ENCODE results near the gene BTAF1.

Gene BTAF1

DNA sequence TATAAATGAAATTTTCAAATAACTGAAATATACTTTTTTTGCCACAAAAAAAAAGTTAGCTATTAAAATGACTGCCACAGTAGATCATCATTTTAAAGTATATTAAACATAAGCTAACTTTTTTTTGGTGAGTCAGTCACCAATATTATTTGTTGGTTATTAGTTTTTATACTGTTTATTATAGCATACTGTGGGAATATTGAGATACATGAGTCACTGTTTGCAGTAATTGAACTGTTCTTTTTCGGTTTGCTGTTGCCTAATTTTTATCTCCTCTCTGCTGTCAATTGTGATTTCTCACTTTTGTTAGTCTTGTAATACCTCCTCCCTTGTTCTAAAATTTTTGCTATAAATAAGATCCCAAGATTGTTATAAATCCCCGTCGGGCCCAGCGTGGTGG lies 45.7 kb downstream of the BTAF1 start:
- TF ChIP-seq, protein P1, sequence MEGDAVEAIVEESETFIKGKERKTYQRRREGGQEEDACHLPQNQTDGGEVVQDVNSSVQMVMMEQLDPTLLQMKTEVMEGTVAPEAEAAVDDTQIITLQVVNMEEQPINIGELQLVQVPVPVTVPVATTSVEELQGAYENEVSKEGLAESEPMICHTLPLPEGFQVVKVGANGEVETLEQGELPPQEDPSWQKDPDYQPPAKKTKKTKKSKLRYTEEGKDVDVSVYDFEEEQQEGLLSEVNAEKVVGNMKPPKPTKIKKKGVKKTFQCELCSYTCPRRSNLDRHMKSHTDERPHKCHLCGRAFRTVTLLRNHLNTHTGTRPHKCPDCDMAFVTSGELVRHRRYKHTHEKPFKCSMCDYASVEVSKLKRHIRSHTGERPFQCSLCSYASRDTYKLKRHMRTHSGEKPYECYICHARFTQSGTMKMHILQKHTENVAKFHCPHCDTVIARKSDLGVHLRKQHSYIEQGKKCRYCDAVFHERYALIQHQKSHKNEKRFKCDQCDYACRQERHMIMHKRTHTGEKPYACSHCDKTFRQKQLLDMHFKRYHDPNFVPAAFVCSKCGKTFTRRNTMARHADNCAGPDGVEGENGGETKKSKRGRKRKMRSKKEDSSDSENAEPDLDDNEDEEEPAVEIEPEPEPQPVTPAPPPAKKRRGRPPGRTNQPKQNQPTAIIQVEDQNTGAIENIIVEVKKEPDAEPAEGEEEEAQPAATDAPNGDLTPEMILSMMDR (IDR thresholded peaks at IDR 0.05; ENCODE audit: insufficient read depth, low read length): no peak
- TF ChIP-seq, protein P2, sequence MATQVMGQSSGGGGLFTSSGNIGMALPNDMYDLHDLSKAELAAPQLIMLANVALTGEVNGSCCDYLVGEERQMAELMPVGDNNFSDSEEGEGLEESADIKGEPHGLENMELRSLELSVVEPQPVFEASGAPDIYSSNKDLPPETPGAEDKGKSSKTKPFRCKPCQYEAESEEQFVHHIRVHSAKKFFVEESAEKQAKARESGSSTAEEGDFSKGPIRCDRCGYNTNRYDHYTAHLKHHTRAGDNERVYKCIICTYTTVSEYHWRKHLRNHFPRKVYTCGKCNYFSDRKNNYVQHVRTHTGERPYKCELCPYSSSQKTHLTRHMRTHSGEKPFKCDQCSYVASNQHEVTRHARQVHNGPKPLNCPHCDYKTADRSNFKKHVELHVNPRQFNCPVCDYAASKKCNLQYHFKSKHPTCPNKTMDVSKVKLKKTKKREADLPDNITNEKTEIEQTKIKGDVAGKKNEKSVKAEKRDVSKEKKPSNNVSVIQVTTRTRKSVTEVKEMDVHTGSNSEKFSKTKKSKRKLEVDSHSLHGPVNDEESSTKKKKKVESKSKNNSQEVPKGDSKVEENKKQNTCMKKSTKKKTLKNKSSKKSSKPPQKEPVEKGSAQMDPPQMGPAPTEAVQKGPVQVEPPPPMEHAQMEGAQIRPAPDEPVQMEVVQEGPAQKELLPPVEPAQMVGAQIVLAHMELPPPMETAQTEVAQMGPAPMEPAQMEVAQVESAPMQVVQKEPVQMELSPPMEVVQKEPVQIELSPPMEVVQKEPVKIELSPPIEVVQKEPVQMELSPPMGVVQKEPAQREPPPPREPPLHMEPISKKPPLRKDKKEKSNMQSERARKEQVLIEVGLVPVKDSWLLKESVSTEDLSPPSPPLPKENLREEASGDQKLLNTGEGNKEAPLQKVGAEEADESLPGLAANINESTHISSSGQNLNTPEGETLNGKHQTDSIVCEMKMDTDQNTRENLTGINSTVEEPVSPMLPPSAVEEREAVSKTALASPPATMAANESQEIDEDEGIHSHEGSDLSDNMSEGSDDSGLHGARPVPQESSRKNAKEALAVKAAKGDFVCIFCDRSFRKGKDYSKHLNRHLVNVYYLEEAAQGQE (IDR thresholded peaks at IDR 0.05; ENCODE audit: insufficient replicate concordance, low read depth): no peak
- TF ChIP-seq POLR2AphosphoS5 (IDR thresholded peaks at IDR 0.05; ENCODE audit: low read depth) (no peak), GABPA (IDR thresholded peaks at IDR 0.05; ENCODE audit: low read depth) (no peak), SPI1 (IDR thresholded peaks at IDR 0.05; ENCODE audit: borderline replicate concordance, low read depth) (no peak)
- H3K4me3 ChIP-seq (replicated peaks; ENCODE audit: insufficient read depth, low read length): no peak overlapping the region
- no peak for DNase-seq (ENCODE audit: low read depth in 1 of 2, low spot score in 1 of 2)
- H3K27me3 ChIP-seq (ENCODE audit: insufficient read depth, poor library complexity, severe bottlenecking): no peaks in the 10 kb centered on the region
- H3K27ac ChIP-seq (replicated peaks): no peak overlapping the region

DNA sequence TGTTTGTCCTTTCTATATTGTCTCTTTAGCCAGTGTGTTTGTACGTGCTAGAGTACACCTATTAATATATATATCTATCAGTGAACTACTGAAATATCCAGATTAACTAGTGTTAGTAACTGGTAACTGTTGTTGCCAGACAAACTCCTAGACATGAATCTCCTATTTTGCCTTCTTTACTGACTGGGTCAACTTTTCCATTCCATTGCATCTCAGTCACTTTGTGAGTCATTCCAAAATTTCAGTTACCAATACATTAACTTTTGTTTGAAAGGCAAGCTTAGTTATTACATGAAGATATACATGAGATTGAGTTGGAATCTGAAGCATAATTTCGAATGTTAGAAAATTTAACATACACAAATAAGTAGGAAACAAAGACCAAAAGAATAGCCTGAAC lies 51.4 kb downstream of the BTAF1 start:
- Histone ChIP-seq H3K27ac (replicated peaks) (no peak overlapping the region), H3K27me3 (ENCODE audit: insufficient read depth, poor library complexity, severe bottlenecking) (no peaks in the 10 kb centered on the region), H3K4me3 (replicated peaks; ENCODE audit: insufficient read depth, low read length) (no peak overlapping the region)
- TF ChIP-seq GABPA (IDR thresholded peaks at IDR 0.05; ENCODE audit: low read depth) (no peak), SPI1 (IDR thresholded peaks at IDR 0.05; ENCODE audit: borderline replicate concordance, low read depth) (no peak), POLR2AphosphoS5 (IDR thresholded peaks at IDR 0.05; ENCODE audit: low read depth) (no peak)
- TF ChIP-seq, protein P1 (IDR thresholded peaks at IDR 0.05; ENCODE audit: insufficient read depth, low read length): no peak
- TF ChIP-seq, protein P2 (IDR thresholded peaks at IDR 0.05; ENCODE audit: insufficient replicate concordance, low read depth): no peak
- no peak for DNase-seq (ENCODE audit: low read depth in 1 of 2, low spot score in 1 of 2)

DNA sequence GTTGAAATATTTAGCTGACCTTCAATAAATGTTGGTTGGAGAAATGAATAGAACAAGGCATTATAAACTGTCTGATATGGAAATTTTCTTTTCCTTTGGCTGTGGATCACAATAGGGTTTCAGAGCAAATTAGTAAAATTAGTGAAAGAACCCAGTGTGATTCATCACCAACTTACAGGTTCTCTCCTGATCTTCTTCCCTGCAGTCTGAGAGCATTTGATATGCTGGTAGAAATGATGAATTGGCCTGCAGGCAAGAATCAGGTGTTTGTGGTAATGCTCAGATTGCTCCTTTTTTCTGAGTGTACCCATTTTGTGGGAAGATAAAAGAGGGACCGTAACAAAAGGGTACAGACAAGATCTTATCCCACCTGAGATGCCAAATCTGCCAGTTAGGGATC lies 51.9 kb downstream of the BTAF1 start:
- DNase-seq (ENCODE audit: low read depth in 1 of 2, low spot score in 1 of 2): no peak
- no peaks in the 10 kb centered on the region for H3K27me3 ChIP-seq (ENCODE audit: insufficient read depth, poor library complexity, severe bottlenecking)
- TF ChIP-seq, protein P2 (IDR thresholded peaks at IDR 0.05; ENCODE audit: insufficient replicate concordance, low read depth): no peak
- TF ChIP-seq POLR2AphosphoS5 (IDR thresholded peaks at IDR 0.05; ENCODE audit: low read depth) (no peak), SPI1 (IDR thresholded peaks at IDR 0.05; ENCODE audit: borderline replicate concordance, low read depth) (no peak), GABPA (IDR thresholded peaks at IDR 0.05; ENCODE audit: low read depth) (no peak)
- TF ChIP-seq, protein P1 (IDR thresholded peaks at IDR 0.05; ENCODE audit: insufficient read depth, low read length): no peak
- H3K4me3 ChIP-seq (replicated peaks; ENCODE audit: insufficient read depth, low read length): no peak overlapping the region
- H3K27ac ChIP-seq (replicated peaks): no peak overlapping the region

Measured in HL-60 (cell line).